ENCODE results near the gene ZNF558. TPM values are rescaled to one million over a fixed set of nuclear protein-coding genes. Genes with fewer than 3 reads are reported as not detected.
"Not testable (repeated sequence)": the region's sequence is repeated elsewhere in the genome, so short reads cannot be mapped to it uniquely, and the experiment has no call there.

Gene ZNF558
- total RNA-seq, 1 donor: 17.9 TPM

DNA sequence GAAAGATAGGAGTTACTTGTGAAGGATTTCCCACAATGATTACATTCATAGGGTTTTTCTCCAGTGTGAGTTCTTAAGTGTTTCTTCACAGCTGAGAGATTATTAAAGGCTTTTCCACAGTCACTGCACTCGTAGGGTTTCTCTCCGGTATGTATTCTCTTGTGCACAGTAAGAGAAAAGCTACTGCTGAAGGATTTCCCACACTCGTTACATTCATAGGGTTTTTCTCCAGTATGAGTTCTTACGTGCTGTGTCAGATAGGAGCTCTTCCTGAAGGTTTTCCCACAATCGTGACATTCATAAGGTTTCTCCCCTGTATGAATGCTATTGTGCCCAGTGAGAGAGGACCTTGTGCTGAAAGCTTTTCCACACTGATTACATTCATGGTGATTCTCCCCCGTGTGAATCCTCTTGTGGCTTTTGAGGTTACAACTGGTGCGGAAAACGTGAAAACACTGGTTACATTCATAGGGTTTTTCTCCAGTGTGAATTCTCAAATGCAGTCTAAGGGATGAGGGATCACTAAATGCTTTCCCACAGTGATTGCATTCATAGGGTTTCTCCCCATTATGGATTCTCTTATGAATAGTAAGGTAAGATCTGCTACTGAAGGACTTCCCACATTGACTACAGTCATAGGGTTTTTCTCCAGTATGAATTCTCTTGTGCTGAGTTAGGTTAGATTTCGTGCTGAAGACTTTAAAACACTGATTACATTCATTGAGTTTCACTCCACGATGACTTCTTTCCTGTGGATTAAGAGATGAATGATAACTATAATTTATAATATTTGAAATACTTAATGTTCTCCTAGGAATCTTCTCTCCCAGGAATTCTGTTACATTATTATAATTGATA, 20.6 kb downstream of the ZNF558 start:
- TF ChIP-seq, protein P1, sequence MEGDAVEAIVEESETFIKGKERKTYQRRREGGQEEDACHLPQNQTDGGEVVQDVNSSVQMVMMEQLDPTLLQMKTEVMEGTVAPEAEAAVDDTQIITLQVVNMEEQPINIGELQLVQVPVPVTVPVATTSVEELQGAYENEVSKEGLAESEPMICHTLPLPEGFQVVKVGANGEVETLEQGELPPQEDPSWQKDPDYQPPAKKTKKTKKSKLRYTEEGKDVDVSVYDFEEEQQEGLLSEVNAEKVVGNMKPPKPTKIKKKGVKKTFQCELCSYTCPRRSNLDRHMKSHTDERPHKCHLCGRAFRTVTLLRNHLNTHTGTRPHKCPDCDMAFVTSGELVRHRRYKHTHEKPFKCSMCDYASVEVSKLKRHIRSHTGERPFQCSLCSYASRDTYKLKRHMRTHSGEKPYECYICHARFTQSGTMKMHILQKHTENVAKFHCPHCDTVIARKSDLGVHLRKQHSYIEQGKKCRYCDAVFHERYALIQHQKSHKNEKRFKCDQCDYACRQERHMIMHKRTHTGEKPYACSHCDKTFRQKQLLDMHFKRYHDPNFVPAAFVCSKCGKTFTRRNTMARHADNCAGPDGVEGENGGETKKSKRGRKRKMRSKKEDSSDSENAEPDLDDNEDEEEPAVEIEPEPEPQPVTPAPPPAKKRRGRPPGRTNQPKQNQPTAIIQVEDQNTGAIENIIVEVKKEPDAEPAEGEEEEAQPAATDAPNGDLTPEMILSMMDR (IDR thresholded peaks at IDR 0.05; ENCODE audit: insufficient read depth, low read length): no peak
- no peak overlapping the region for H3K4me3 ChIP-seq (ENCODE audit: low read depth, low read length)
- DNase-seq (ENCODE audit: low read depth): no peak

GRCh38 chr19:8806661-8807060, 25.4 kb downstream of the ZNF558 start:
- no peak for DNase-seq (ENCODE audit: low read depth)
- H3K4me3 ChIP-seq (ENCODE audit: low read depth, low read length): no peak overlapping the region
- TF ChIP-seq, protein P1 (IDR thresholded peaks at IDR 0.05; ENCODE audit: insufficient read depth, low read length): no peak

- H3K4me3 ChIP-seq (ENCODE audit: low read depth, low read length): no peak overlapping the region
- TF ChIP-seq, protein P1 (IDR thresholded peaks at IDR 0.05; ENCODE audit: insufficient read depth, low read length): no peak
- DNase-seq (ENCODE audit: low read depth): no peak
Observed at GRCh38 chr19:8794823-8795222, 37.3 kb downstream of the ZNF558 start.

- not testable (repeated sequence) for H3K4me3 ChIP-seq (ENCODE audit: low read depth, low read length); DNase-seq (ENCODE audit: low read depth)
Observed at GRCh38 chr19:8773587-8773986, 58.5 kb downstream of the ZNF558 start.

- not testable (repeated sequence) for H3K4me3 ChIP-seq (ENCODE audit: low read depth, low read length); DNase-seq (ENCODE audit: low read depth)
Observed at GRCh38 chr19:8769265-8769664, 62.8 kb downstream of the ZNF558 start.

- not testable (repeated sequence) for H3K4me3 ChIP-seq (ENCODE audit: low read depth, low read length); DNase-seq (ENCODE audit: low read depth)
Observed at GRCh38 chr19:8767257-8767656, 64.8 kb downstream of the ZNF558 start.

Small RNAs within 50 kb of the gene (small RNA-seq; reads per million reads assigned to genes)
- not detected for gene AC012616.1

Other genes starting within 250 kb of the ZNF558 start
- gene ADAMTS10, start 221.6 kb downstream of the ZNF558 start, total RNA-seq (ENCODE audit: low replicate concordance): 15.8 and 18.5 TPM in 2 replicates
- not detected in 2 replicates for gene NFILZ, start 201.7 kb downstream of the ZNF558 start, total RNA-seq (ENCODE audit: low replicate concordance)
- gene ACTL9, start 133.5 kb downstream of the ZNF558 start, total RNA-seq (ENCODE audit: low replicate concordance): not detected in 2 replicates
- not detected in 2 replicates for gene OR2Z1, start 110.7 kb downstream of the ZNF558 start, total RNA-seq (ENCODE audit: low replicate concordance)
- not detected in 2 replicates for gene MBD3L1, start 73 bp upstream of the ZNF558 start, total RNA-seq (ENCODE audit: low replicate concordance)
- gene MUC16, start 178.1 kb upstream of the ZNF558 start, total RNA-seq (ENCODE audit: low replicate concordance): not detected in 2 replicates

Data from fibroblast of the aortic adventitia (primary cell).